Body of pancreas (tissue), 4 donors: ENCODE data around the gene SEMA4D.

ENCODE experiments used
- CTCF ChIP-seq, 7 experiments: fragments of 450-650 bp in 4 of 7; fragments of 200-600 bp in 3 of 7; sonication (generic) in 3 of 7; IDR thresholded peaks; one replicate each; pipeline ENCODE4 v1.5.1; 2016 to 2019; ENCODE audit warnings: antibody characterized with exemption in 7 of 7
- POLR2A ChIP-seq, 3 donors: fragments of 450-650 bp; IDR thresholded peaks; one replicate each; pipeline ENCODE4 v1.6.1; 2016; ENCODE audit warnings: antibody characterized with exemption in 3 of 3, mild to moderate bottlenecking in 2 of 3

GRCh38 chr9:89482901-89483361 is 15.0 kb downstream of the SEMA4D start:
- TF ChIP-seq CTCF (IDR thresholded peaks at IDR 0.05), result no peak
- no peak for TF ChIP-seq POLR2A (IDR thresholded peaks at IDR 0.05)
